K562 (cell line): Measurements from ENCODE around the gene MEGF9. TPM values are rescaled to one million over a fixed set of nuclear protein-coding genes. Genes with fewer than 3 reads are reported as not detected.

ENCODE experiments used
- CBX1 ChIP-seq: sonication (generic); IDR thresholded peaks from 2 replicates; pipeline ENCODE4 v1.6.1; 2016; ENCODE audit warnings: antibody characterized with exemption, low read depth, mild to moderate bottlenecking
- CC2D1A ChIP-seq: fragments of 450-650 bp; IDR thresholded peaks from 2 replicates; pipeline ENCODE4 v1.6.1; 2017; ENCODE audit warnings: mild to moderate bottlenecking
- CCNT2 ChIP-seq: IDR thresholded peaks from 2 replicates; pipeline ENCODE4 v1.6.1; 2011; ENCODE audit warnings: borderline replicate concordance, low read depth, mild to moderate bottlenecking, moderate library complexity, mixed read lengths, low read length; ENCODE audit not compliant: insufficient read length; ENCODE audit errors: extremely low read depth
- GTF2E2 ChIP-seq: fragments of 200-800 bp; sonication (Bioruptor generic); IDR thresholded peaks from 2 replicates; pipeline ENCODE4 v1.6.1; 2016; ENCODE audit warnings: missing genetic modification characterization, missing compliant biosample characterization
- HCFC1 ChIP-seq: IDR thresholded peaks from 2 replicates; pipeline ENCODE4 v1.6.1; 2012; ENCODE audit warnings: low read depth, low read length, improper control_type of control experiment
- HOXB6 ChIP-seq: fragments of 250-450 bp; sonication (Bioruptor Pico); IDR thresholded peaks from 2 replicates; pipeline ENCODE4 v1.5.1; 2022; ENCODE audit warnings: mild to moderate bottlenecking, borderline replicate concordance
- KLF1 ChIP-seq: fragments of 450-650 bp; IDR thresholded peaks from 2 replicates; pipeline ENCODE4 v1.6.1; 2016; ENCODE audit warnings: missing genetic modification characterization, missing compliant biosample characterization
- MAFG ChIP-seq: fragments of 450-650 bp; conservative IDR thresholded peaks from 2 replicates; pipeline ENCODE4 v1.6.1; 2016; ENCODE audit warnings: missing genetic modification characterization, missing compliant biosample characterization
- NFXL1 ChIP-seq: fragments of 450-650 bp; formaldehyde crosslinking; IDR thresholded peaks from 2 replicates; pipeline ENCODE4 v1.4.0; 2021; ENCODE audit warnings: mild to moderate bottlenecking
- NR0B1 ChIP-seq: fragments of 450-650 bp; IDR thresholded peaks from one replicate; pipeline ENCODE4 v1.6.1; 2018; ENCODE audit warnings: mild to moderate bottlenecking, moderate library complexity; ENCODE audit not compliant: partially characterized antibody
- POLR2AphosphoS2 ChIP-seq: IDR thresholded peaks from 2 replicates; pipeline ENCODE4 v1.6.1; 2012; ENCODE audit warnings: low read length, improper control_type of control experiment
- POLR2G ChIP-seq: fragments of 200-400 bp; formaldehyde crosslinking; IDR thresholded peaks from 2 replicates; pipeline ENCODE4 v1.6.1; 2017; ENCODE audit warnings: low read depth, mild to moderate bottlenecking, antibody characterized with exemption, low read length, moderate library complexity
- RAD21 ChIP-seq, 2 experiments: fragments of 250-450 bp in 1 of 2; fragments of 450-650 bp in 1 of 2; sonication (Bioruptor Pico) in 1 of 2; formaldehyde crosslinking in 1 of 2; IDR thresholded peaks in 1 of 2; conservative IDR thresholded peaks in 1 of 2; 2 replicates each; pipeline versions ENCODE4 v1.4.0 to v1.8.0; 2020 to 2022; ENCODE audit warnings: mild to moderate bottlenecking in 2 of 2, moderate library complexity in 1 of 2
- RBBP5 ChIP-seq: fragments of 200-600 bp; sonication (generic); IDR thresholded peaks from 2 replicates; pipeline ENCODE4 v1.6.1; 2012; ENCODE audit warnings: borderline replicate concordance, mild to moderate bottlenecking, low read length, control low read depth, inconsistent platforms; ENCODE audit not compliant: insufficient read depth, poor library complexity, severe bottlenecking
- SMAD4 ChIP-seq: fragments of 250-450 bp; sonication (Bioruptor Pico); conservative IDR thresholded peaks from 2 replicates; pipeline ENCODE4 v1.8.0; 2021; ENCODE audit warnings: inconsistent platforms, mild to moderate bottlenecking, moderate library complexity
- TCFL5 ChIP-seq: fragments of 250-450 bp; sonication (Bioruptor Pico); conservative IDR thresholded peaks from 2 replicates; pipeline ENCODE4 v1.6.1; 2021; ENCODE audit warnings: mild to moderate bottlenecking, moderate library complexity, matching md5 sums
- TOE1 ChIP-seq, 2 experiments: fragments of 450-650 bp in 1 of 2; sonication (generic) in 1 of 2; formaldehyde crosslinking in 1 of 2; IDR thresholded peaks; 2 replicates each; pipeline versions ENCODE4 v1.7.1 to v1.8.0; 2016 to 2022; ENCODE audit warnings: borderline replicate concordance in 2 of 2, mild to moderate bottlenecking in 2 of 2, antibody characterized with exemption in 1 of 2, inconsistent platforms in 1 of 2, low read depth in 1 of 2, missing genetic modification reagents in 1 of 2, moderate library complexity in 1 of 2
- USF1 ChIP-seq: sonication (generic); formaldehyde crosslinking; IDR thresholded peaks from 2 replicates; pipeline ENCODE4 v1.9.0; 2022; ENCODE audit warnings: mild to moderate bottlenecking, missing genetic modification reagents
- ZBTB1 ChIP-seq: sonication (generic); formaldehyde crosslinking; IDR thresholded peaks from 2 replicates; pipeline ENCODE4 v1.8.1; 2023; ENCODE audit warnings: missing genetic modification reagents, low read depth, mild to moderate bottlenecking, borderline replicate concordance
- ZBTB43 ChIP-seq: sonication (generic); formaldehyde crosslinking; IDR thresholded peaks from 2 replicates; pipeline ENCODE4 v1.8.0; 2023; ENCODE audit warnings: mild to moderate bottlenecking, missing genetic modification reagents
- ZFP30 ChIP-seq: fragments of 250-450 bp; sonication (Bioruptor Pico); IDR thresholded peaks from 2 replicates; pipeline ENCODE4 v1.8.0; 2022; ENCODE audit warnings: moderate library complexity, mild to moderate bottlenecking, inconsistent platforms, borderline replicate concordance
- ZNF140 ChIP-seq: fragments of 250-450 bp; sonication (Bioruptor Pico); IDR thresholded peaks from 2 replicates; pipeline ENCODE4 v1.8.0; 2021; ENCODE audit warnings: moderate library complexity, mild to moderate bottlenecking, inconsistent platforms
- ZNF263 ChIP-seq: sonication (generic); formaldehyde crosslinking; IDR thresholded peaks from 2 replicates; pipeline ENCODE4 v1.8.0; 2022; ENCODE audit warnings: mild to moderate bottlenecking, missing genetic modification reagents, borderline replicate concordance
- polyA plus RNA-seq, 8 experiments: library from polyadenylated mRNA; depleted of rRNA in 4 of 8; stranded (reverse) in 5 of 8; unstranded in 3 of 8; fragments of >200 nt; fragmentation: Nextera tagmentation in 2 of 8; fragmentation: Illumina TruSeq in 1 of 8; extraction: Ambion mirVana in 2 of 8; extraction: Trizol in 1 of 8; gene quantifications; 2 replicates each; pipeline versions ENCODE4 v1.2.1 to v1.2.3, GENCODE V29; 2011 to 2014; ENCODE audit warnings: inconsistent platforms in 1 of 8, missing spikeins in 1 of 8
- total RNA-seq, 7 experiments: library from RNA; depleted of rRNA in 6 of 7; stranded (reverse); fragments of >200 nt in 6 of 7; fragmentation: Illumina TruSeq in 2 of 7; extraction: Trizol in 2 of 7; gene quantifications; 2 replicates each; pipeline versions ENCODE4 v1.2.1 to v1.2.3, GENCODE V29; 2011 to 2021; ENCODE audit warnings: low replicate concordance in 1 of 7

MEGF9 gene
- total and polyA plus RNA-seq, 9 of the 15 experiments (the other 6 are each of a cell fraction or from before 2014, with no cell fraction given) = 2.1 to 6.2 (median 3.8) TPM

- TF ChIP-seq NFXL1 (CRISPR knock-in tag) (no peak; the same call in 1 of the 2 replicates), MAFG (no peak), USF1 (CRISPR knock-in tag) (no peak), GTF2E2 (tag) (0 out of 2 replicates have a peak, but pooled peaks have one; percentile 69), TCFL5 (peak; percentile 34; the same call in 1 of the 2 replicates), ZFP30 (CRISPR knock-in tag) (no peak), POLR2G (peak; percentile 90), CC2D1A (peak; percentile 70), HCFC1 (peak; percentile 95), RBBP5 (peak; percentile 39), RAD21 (CRISPR knock-in tag; conservative IDR thresholded peaks at IDR 0.05 in 1 of 2, IDR thresholded peaks at IDR 0.05 in 1 of 2) (no peak), ZNF263 (CRISPR knock-in tag) (peak; percentile 17; the same call in 1 of the 2 replicates), ZNF140 (CRISPR knock-in tag) (peak; percentile 78), ZBTB1 (CRISPR knock-in tag) (no peak), SMAD4 (CRISPR knock-in tag) (peak; percentile 96), CBX1 (0 out of 2 replicates have a peak, but pooled peaks have one; percentile 10), ZBTB43 (CRISPR knock-in tag) (0 out of 2 replicates have a peak, but pooled peaks have one; percentile 14), HOXB6 (CRISPR knock-in tag) (no peak), TOE1 (IDR thresholded peaks at IDR 0.05; ENCODE audit: borderline replicate concordance) (0 out of 2 replicates have a peak, but pooled peaks have one; percentile 10), TOE1 (CRISPR knock-in tag; IDR thresholded peaks at IDR 0.05; ENCODE audit: borderline replicate concordance, low read depth) (no peak), CCNT2 (no peak), KLF1 (tag) (peak; percentile 67; the same call in 1 of the 2 replicates), POLR2AphosphoS2 (no peak), NR0B1 (no peak)
Observed at GRCh38 chr9:120580051-120580896, 134.0 kb downstream of the MEGF9 start, which contains the start of gene CDK5RAP2 (continued).
